Trophoblast cell (in vitro differentiated cells and primary cell): ENCODE measurements around the gene SMAD2.

Experiments used
- DNase-seq, 2 donors: peaks; one replicate each; pipeline ENCODE4 v3.0.0-alpha.2; 2016
- H2AFZ ChIP-seq: 2 replicates; pipeline ENCODE4 v1.6.1; 2013; ENCODE audit warnings: low read length, moderate library complexity, mild to moderate bottlenecking; ENCODE audit not compliant: insufficient read depth, poor library complexity
- H2AK5ac ChIP-seq: 2 replicates; pipeline ENCODE4 v1.6.1; 2013; ENCODE audit warnings: mild to moderate bottlenecking, low read length
- H2BK120ac ChIP-seq: 2 replicates; pipeline ENCODE4 v1.6.1; 2013; ENCODE audit warnings: low read length, mild to moderate bottlenecking, moderate library complexity; ENCODE audit not compliant: insufficient read depth, poor library complexity
- H2BK12ac ChIP-seq: 2 replicates; pipeline ENCODE4 v1.6.1; 2013; ENCODE audit warnings: mild to moderate bottlenecking, low read length, moderate library complexity
- H2BK5ac ChIP-seq: 2 replicates; pipeline ENCODE4 v1.6.1; 2013; ENCODE audit warnings: low read length, low read depth, moderate library complexity, mild to moderate bottlenecking; ENCODE audit not compliant: poor library complexity
- H3K14ac ChIP-seq: 2 replicates; pipeline ENCODE4 v1.6.1; 2013; ENCODE audit warnings: mild to moderate bottlenecking, low read length
- H3K18ac ChIP-seq: 2 replicates; pipeline ENCODE4 v1.6.1; 2013; ENCODE audit warnings: mild to moderate bottlenecking, low read length
- H3K23ac ChIP-seq: 2 replicates; pipeline ENCODE4 v1.6.1; 2013; ENCODE audit warnings: low read length
- H3K27ac ChIP-seq: 2 replicates; pipeline ENCODE4 v1.5.1; 2013; ENCODE audit warnings: low read depth, mild to moderate bottlenecking, inconsistent platforms, low read length, moderate library complexity
- H3K27me3 ChIP-seq: 2 replicates; pipeline ENCODE4 v1.6.1; 2013; ENCODE audit warnings: inconsistent platforms, mild to moderate bottlenecking, low read length, moderate library complexity; ENCODE audit not compliant: insufficient read depth
- H3K36me3 ChIP-seq, 2 experiments: 1 replicate in 1 of 2; 2 replicates in 1 of 2; pipeline ENCODE4 v1.6.1; 2013; ENCODE audit warnings: low read length in 2 of 2, mild to moderate bottlenecking in 2 of 2, moderate library complexity in 1 of 2; ENCODE audit not compliant: insufficient read depth in 2 of 2, control insufficient read depth in 1 of 2
- H3K4ac ChIP-seq: 2 replicates; pipeline ENCODE4 v1.6.1; 2013; ENCODE audit warnings: low read depth, mild to moderate bottlenecking, low read length, moderate library complexity
- H3K4me1 ChIP-seq, 2 experiments: 1 replicate in 1 of 2; 2 replicates in 1 of 2; pipeline ENCODE4 v1.6.1; 2013; ENCODE audit warnings: low read length in 2 of 2, mild to moderate bottlenecking in 2 of 2, moderate library complexity in 1 of 2; ENCODE audit not compliant: insufficient read depth in 2 of 2, control insufficient read depth in 1 of 2
- H3K4me2 ChIP-seq: 2 replicates; pipeline ENCODE4 v1.6.1; 2013; ENCODE audit warnings: inconsistent platforms, mild to moderate bottlenecking, low read length, moderate library complexity
- H3K4me3 ChIP-seq: 2 replicates; pipeline ENCODE4 v1.5.1; 2013; ENCODE audit warnings: mild to moderate bottlenecking, low read depth, low read length, inconsistent platforms
- H3K79me1 ChIP-seq: one replicate; pipeline ENCODE4 v1.6.1; 2013; ENCODE audit warnings: low read length
- H3K79me2 ChIP-seq: 2 replicates; pipeline ENCODE4 v1.6.1; 2013; ENCODE audit warnings: low read length, mild to moderate bottlenecking; ENCODE audit not compliant: control insufficient read depth, insufficient read depth, poor library complexity
- H3K9ac ChIP-seq: 2 replicates; pipeline ENCODE4 v1.6.1; 2013; ENCODE audit warnings: mild to moderate bottlenecking, low read length
- H3K9me3 ChIP-seq: 2 replicates; pipeline ENCODE4 v1.6.1; 2013; ENCODE audit warnings: low read depth, mild to moderate bottlenecking, control low read depth, inconsistent platforms, low read length; ENCODE audit not compliant: insufficient read depth
- H4K12ac ChIP-seq: 2 replicates; pipeline ENCODE4 v1.6.1; 2013; ENCODE audit warnings: low read depth, mild to moderate bottlenecking, low read length, moderate library complexity
- H4K8ac ChIP-seq: 2 replicates; pipeline ENCODE4 v1.6.1; 2013; ENCODE audit warnings: low read depth, mild to moderate bottlenecking, low read length, moderate library complexity
- H4K91ac ChIP-seq: one replicate; pipeline ENCODE4 v1.6.1; 2013; ENCODE audit warnings: low read depth, mild to moderate bottlenecking, low read length, moderate library complexity
- WGBS: extraction: QIAGEN DNeasy Blood & Tissue Kit; methylation state at CpG from one replicate; pipeline ENCODE4 v1.1.7; 2013; ENCODE audit warnings: missing lambda C conversion rate; ENCODE audit not compliant: insufficient read length, insufficient coverage; ENCODE audit errors: extremely low coverage; 5-methylcytosine and 5-hydroxymethylcytosine counted together

The SMAD2 gene

DNA sequence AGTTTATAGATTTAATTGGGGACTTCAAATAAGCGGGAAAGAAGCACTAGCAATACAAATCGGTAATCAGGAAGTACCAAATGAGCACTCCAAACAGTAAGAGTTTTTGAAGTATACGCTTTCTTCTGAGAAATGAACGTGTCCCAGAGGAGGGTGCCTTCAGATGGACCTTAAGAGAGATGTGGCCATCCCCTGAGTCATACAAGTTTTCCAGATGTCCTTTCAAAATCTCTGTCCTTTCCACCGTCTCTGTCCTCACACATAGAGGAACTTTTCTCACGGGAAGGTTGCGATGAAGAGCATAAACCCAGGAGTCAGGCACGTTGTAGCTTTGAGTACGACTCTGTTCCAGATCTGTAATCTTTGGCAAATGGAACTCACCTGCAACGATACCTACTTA is 1.7 kb upstream of the SMAD2 start:
- Histone ChIP-seq H3K14ac (no peak overlapping the region), H2BK5ac (no peak overlapping the region), H3K27me3 (no peaks in the 10 kb centered on the region), H3K36me3 (no peaks in the 10 kb centered on the region), H3K4me1 (peaks cover 2 to 3% of the 10 kb centered on the region in 2 experiments), H2AK5ac (no peak overlapping the region), H4K12ac (no peak overlapping the region), H3K4me3 (no peak overlapping the region), H3K9ac (no peak overlapping the region), H3K27ac (no peak overlapping the region), H2BK12ac (no peak overlapping the region), H2AFZ (no peak overlapping the region), H3K4me2 (no peak overlapping the region), H3K9me3 (no peaks in the 10 kb centered on the region), H3K4ac (no peak overlapping the region), H4K91ac (no peak overlapping the region), H2BK120ac (no peak overlapping the region), H4K8ac (no peak overlapping the region), H3K23ac (no peak overlapping the region), H3K79me2 (peaks cover 5% of the 10 kb centered on the region), H3K79me1 (peaks cover 13% of the 10 kb centered on the region), H3K18ac (no peak overlapping the region)
- WGBS, result no CpG with 5 or more reads among the region's 10 CpGs
- DNase-seq, result peak; percentile 2 to 25

DNA sequence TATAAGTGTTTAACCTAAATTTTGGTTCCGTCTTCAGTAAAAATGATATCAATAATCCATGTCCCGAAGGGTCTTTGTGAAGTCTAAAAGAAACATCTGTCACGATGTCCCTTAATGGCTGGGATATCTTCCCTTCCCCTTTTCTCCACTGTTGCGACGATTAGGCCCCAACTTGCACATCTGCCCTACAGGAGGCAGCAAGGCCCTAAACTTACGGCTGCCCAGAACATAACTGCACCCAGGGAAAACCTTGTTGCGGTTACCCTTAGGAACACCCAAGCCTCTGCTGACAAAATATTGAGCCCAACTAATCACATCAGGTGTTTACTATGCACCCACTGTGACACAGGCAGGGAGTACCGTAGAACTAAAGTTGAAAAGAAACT is 1.3 kb upstream of the SMAD2 start:
- Histone ChIP-seq H4K8ac (no peak overlapping the region), H3K27ac (peak overlapping the region; percentile 3), H3K4me2 (peak overlapping the region; percentile 93), H2BK120ac (no peak overlapping the region), H3K79me2 (peaks cover 5% of the 10 kb centered on the region), H2BK5ac (no peak overlapping the region), H3K36me3 (no peaks in the 10 kb centered on the region), H3K79me1 (peaks cover 13% of the 10 kb centered on the region), H3K4me1 (peaks cover 0 to 4% of the 10 kb centered on the region in 2 experiments), H4K12ac (no peak overlapping the region), H3K4me3 (no peak overlapping the region), H4K91ac (peak overlapping the region; percentile 98), H3K9ac (no peak overlapping the region), H3K9me3 (no peaks in the 10 kb centered on the region), H3K23ac (no peak overlapping the region), H2AK5ac (no peak overlapping the region), H3K14ac (no peak overlapping the region), H3K4ac (no peak overlapping the region), H3K27me3 (no peaks in the 10 kb centered on the region), H3K18ac (no peak overlapping the region), H2BK12ac (no peak overlapping the region), H2AFZ (no peak overlapping the region)
- peak in 1 of 2 donors; percentile 26 for DNase-seq
- no CpG with 5 or more reads among the region's 8 CpGs for WGBS

DNA sequence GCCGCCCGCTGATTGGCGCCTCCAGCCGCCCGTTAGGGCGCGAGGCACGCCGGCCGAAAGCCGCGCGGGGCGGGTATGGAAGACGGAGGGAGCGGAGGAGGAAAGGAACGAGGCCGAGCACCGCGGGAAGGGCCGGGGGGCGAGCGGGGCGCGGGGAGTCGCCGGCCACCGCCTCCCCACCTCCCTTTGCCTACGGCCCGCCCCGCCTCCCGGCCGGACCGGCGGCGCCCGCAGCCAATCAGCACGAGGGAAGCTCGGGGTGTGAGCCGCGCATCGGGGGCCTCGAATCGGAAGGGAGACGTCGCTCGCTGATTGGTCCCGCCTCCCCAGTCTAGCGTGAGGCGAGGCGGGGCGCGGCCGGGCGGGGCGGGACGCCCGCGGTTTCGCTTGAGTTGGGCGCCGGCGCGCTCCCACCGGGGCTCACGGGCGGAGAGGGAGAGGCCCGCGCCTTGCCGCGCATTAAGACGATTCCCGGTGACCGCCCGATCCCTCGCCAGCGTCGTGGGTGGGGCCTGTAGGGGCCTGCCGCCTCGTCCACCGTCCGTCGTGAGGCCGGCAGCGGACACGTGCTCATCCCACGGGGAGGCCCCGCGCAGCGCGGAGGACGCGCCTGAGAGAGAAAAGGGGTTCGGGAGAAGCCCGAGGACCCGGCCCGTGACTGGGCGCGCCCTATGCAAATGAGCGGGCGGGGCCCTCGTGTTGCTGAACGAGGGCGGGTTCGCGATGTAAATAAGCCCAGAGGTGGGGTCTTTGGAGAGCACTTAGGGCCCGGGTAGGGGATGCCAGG is 665 bp upstream of the SMAD2 start:
- peak overlapping the region; percentile 87 for H3K4me3 ChIP-seq
- H3K36me3 ChIP-seq, result no peaks in the 10 kb centered on the region

DNA sequence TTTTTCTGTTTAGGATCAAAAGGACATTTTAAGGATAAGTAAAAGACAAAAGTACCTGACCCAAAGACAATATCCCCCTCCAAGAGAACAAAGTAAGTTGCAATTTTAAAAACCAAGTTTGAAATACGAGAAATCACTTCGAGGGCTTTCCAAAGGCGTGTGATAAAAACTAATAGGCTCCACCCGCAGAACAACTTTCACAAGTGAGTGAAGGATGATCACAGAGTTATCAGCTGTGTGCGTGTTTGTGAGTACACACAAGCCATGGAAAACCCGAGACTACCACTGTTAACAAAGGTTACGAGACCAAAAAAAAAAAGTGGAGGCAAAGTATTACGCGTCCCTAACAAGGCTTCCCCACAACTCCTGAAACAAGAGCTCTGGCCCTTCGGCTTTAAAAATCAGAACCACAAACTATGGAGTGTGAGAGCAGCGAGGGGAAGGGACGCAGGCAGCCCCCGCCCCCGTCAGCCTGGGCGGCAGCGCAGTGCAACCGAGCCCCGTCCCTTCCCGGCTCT is 719 bp downstream of the SMAD2 start:
- H3K14ac ChIP-seq, result peak overlapping the region; percentile 67
- H3K9ac ChIP-seq, result peak overlapping the region; percentile 74
- peak overlapping the region; percentile 87 for H3K4me3 ChIP-seq
- peak overlapping the region; percentile 83 for H4K91ac ChIP-seq
- no peak overlapping the region for H3K23ac ChIP-seq
- peak overlapping the region; percentile 62 for H2BK120ac ChIP-seq
- H2BK12ac ChIP-seq, result peak overlapping the region; percentile 15
- peak overlapping the region; percentile 32 for H2AFZ ChIP-seq
- H3K79me1 ChIP-seq, result peaks cover 13% of the 10 kb centered on the region
- peaks cover 6% of the 10 kb centered on the region for H3K79me2 ChIP-seq
- peak overlapping the region; percentile 81 for H2BK5ac ChIP-seq
- peak; percentile 55 to 76 for DNase-seq
- H4K8ac ChIP-seq, result peak overlapping the region; percentile 44
- H3K4me2 ChIP-seq, result peak overlapping the region; percentile 48
- peak overlapping the region; percentile 100 for H3K27ac ChIP-seq
- peak overlapping the region; percentile 89 for H4K12ac ChIP-seq
- H3K27me3 ChIP-seq, result no peaks in the 10 kb centered on the region
- no peaks in the 10 kb centered on the region for H3K9me3 ChIP-seq
- peaks cover 0 to 9% of the 10 kb centered on the region in 2 experiments for H3K4me1 ChIP-seq
- no CpG with 5 or more reads among the region's 19 CpGs for WGBS
- peak overlapping the region; percentile 16 for H3K4ac ChIP-seq
- H3K18ac ChIP-seq, result peak overlapping the region; percentile 83
- H2AK5ac ChIP-seq, result peak overlapping the region; percentile 45
- H3K36me3 ChIP-seq, result no peaks in the 10 kb centered on the region

More for the DNA sequence above, 665 bp upstream of the SMAD2 start:
- no peak overlapping the region for H2BK12ac ChIP-seq
- H3K23ac ChIP-seq, result no peak overlapping the region
- H4K12ac ChIP-seq, result peak overlapping the region; percentile 89
- peak overlapping the region; percentile 93 for H3K4me2 ChIP-seq
- H3K14ac ChIP-seq, result peak overlapping the region; percentile 96
- H3K18ac ChIP-seq, result peak overlapping the region; percentile 95
- H3K79me1 ChIP-seq, result peaks cover 13% of the 10 kb centered on the region
- peaks cover 0 to 8% of the 10 kb centered on the region in 2 experiments for H3K4me1 ChIP-seq
- peak overlapping the region; percentile 98 for H3K9ac ChIP-seq
- H2BK5ac ChIP-seq, result peak overlapping the region; percentile 96
- H4K91ac ChIP-seq, result peak overlapping the region; percentile 98
- peak overlapping the region; percentile 90 for H2AFZ ChIP-seq
- H3K27ac ChIP-seq, result peak overlapping the region; percentile 100
- peak overlapping the region; percentile 95 for H2BK120ac ChIP-seq
- no CpG with 5 or more reads among the region's 107 CpGs for WGBS
- H3K79me2 ChIP-seq, result peaks cover 5% of the 10 kb centered on the region
- no peaks in the 10 kb centered on the region for H3K27me3 ChIP-seq
- H3K4ac ChIP-seq, result peak overlapping the region; percentile 63
- peak overlapping the region; percentile 31 for H2AK5ac ChIP-seq
- H3K9me3 ChIP-seq, result no peaks in the 10 kb centered on the region
- peak overlapping the region; percentile 97 for H4K8ac ChIP-seq
- peak; percentile 86 to 89 for DNase-seq
